ENCODE results near the gene GPR17.

The GPR17 gene

DNA sequence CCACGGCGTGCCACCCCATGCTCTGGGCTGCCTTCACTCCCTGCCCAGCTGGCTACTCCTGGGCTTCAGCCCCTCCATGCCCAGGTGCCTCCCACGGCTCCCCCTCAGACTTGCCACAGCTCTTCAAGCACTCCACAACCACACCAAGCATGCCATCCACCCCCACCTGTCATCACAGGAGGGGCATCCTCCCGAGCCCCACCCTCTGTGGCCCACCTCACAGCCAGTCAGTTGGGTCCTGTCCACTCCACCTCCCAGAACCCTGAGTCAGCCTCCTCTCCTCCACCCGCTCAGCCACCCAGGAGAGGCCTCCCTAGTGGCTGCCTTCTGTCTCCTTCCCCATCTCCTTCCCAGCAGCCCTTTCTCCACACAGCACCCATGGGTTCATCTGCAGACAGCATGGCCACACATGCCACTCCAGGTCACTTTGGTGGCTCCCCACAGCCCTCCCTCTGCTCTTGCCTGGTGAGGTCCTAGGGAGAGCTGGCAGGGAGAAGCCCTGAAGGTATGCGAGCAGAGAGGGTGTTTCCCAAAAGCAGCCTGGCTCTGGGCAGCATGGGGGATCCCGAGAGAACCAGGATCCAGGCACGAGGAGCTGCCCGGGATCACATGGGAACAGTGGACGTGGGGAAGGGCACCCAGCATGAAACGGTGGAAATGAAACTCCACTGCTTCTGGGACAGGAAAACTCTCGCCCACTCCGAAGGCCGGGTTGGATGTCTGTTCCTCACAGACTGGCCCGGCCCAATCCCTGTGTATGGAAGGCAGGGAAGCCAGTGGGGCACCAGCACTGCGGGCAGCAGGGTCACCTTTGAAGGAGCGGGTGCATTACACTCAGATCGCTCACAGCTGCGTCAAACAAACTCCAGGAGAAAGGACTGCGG is 26.6 kb downstream of the GPR17 start:
- TF ChIP-seq, protein P1, sequence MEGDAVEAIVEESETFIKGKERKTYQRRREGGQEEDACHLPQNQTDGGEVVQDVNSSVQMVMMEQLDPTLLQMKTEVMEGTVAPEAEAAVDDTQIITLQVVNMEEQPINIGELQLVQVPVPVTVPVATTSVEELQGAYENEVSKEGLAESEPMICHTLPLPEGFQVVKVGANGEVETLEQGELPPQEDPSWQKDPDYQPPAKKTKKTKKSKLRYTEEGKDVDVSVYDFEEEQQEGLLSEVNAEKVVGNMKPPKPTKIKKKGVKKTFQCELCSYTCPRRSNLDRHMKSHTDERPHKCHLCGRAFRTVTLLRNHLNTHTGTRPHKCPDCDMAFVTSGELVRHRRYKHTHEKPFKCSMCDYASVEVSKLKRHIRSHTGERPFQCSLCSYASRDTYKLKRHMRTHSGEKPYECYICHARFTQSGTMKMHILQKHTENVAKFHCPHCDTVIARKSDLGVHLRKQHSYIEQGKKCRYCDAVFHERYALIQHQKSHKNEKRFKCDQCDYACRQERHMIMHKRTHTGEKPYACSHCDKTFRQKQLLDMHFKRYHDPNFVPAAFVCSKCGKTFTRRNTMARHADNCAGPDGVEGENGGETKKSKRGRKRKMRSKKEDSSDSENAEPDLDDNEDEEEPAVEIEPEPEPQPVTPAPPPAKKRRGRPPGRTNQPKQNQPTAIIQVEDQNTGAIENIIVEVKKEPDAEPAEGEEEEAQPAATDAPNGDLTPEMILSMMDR (IDR thresholded peaks at IDR 0.05): no peak

DNA sequence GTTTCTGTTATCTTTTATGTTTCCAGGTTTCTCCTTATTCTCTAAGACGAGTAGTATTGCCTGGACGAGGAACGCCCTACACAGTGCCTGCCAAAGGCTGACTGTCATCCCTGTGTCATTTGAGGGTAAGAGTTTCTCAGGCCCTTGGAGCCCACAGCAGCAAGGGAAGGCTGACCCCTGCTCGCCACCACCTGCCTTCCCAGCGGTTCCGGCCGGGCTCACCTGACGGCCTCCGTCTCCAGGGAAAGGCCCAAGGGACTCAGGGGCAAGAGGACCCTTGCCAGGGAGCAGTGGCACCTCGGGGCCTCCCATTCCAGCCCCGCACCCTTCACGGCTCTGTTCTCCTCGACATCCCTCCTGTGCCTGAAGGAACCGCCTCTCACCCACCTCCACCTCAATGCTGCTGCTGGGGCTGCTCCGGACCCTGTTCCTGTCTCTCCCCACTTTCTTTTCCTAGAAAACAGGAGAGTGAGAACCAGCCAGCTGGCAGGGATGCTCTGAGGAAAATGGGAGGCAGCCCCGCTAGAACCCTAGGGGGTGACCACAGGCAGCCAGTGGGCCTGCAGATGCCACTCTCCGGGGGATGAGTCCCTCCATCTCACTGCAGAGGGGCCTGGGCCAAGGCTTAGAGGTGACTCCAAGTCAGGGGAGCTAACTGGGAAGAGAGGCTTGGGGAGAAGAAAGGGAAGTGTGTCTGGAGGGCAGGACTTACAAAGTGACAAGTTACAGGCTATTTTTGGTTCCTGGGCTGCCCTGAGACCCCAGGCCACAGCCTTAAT is 27.5 kb downstream of the GPR17 start:
- TF ChIP-seq, protein P1 (IDR thresholded peaks at IDR 0.05): no peak

DNA sequence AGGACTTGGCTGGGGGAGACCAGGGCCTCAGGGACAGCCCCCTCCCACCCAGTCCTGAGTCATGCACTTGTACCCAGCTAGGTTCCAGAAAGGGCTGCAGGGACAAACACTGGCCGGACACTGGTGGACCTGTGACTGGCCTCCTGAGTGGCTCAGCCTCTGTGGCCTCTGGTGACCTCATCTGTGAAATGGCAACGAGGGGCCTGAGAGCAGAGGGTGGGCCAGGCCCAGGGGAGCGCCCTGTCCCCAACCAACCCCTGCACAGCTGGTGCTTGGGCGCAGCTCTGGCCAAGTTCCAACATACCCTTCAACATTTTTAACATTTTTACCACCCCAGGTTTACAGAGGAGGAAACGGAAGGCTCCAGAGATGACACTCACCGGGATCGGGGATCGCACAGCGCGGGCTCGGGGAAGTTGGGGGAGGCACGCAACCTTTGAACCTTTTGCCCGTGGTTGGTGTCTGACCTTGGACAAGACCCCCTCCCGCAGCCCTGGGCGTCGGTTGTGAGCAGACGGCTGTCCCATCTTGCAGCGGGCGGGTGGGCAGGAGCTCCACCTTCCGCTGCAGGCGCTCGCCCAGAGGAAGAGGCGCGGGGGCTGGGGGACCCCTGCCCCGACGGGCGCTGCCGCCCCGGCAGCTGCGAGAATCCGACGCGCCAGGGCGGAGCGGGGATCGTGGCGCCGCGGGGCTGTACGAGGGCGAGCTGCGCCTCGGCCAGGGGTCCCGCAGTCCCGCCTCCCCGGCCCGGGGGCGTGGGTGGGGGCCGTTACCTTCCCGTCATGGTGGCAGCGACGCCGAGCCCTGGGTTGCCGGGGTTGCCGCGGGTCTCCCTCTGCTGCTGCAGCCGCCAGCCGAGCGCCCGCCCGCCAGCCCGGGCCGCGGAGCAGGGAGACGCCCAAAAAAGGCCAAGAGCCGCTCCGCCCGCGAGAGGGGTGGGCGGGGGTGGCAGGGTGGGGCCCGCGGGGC is 28.6 kb downstream of the GPR17 start:
- TF ChIP-seq, protein P1 (IDR thresholded peaks at IDR 0.05): no peak

DNA sequence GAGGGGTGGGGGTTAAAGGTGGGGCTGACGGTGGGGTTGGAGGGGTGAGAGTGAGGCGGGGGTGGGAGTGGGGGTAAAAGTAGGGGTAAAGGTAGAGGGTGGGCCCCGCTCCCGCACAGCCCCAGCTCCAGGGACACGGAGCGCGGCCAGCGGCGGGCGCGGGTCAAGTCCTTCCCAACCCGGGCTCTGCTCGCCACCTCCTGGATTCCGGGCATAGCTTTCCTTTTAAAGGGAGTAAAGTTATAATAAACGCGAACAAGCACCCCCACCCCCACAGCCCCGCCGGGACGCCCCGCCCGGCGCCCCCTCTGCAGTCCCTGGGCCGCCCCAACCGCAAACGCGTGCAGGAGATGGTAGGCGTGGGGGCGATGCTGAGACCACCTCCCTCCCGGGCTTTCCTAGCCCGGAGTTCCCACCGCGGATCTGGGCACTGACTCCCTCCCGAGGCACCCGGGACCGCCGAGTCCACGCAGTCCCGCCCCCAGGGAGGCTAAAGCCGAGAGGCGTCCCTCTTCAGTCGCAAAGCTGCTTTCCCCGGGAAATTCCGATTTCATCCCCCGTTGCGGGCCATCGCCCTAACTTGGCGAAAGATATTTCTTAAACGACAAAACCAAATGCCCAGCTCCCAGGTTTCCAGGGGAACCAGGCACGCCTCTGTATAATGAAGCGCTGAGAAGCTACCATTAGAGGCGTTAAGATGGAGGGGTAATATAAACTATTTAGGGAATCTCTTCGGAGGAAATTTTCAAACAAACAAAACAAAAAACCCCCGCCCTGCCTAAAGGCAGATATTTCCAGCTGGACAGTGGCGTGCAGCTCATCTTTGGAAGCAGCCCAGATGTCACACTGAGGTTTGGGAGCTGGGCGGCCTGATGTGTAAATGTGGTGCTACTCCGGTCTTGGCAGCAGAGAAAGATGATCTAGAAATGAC is 29.6 kb downstream of the GPR17 start, which contains the start of gene LIMS2:
TSS of gene LIMS2 (minus strand) at position 200 of the 931 bp plus-strand sequence. CDS start 506 bp downstream, outside the sequence.
- TF ChIP-seq, protein P1 (IDR thresholded peaks at IDR 0.05): no peak

DNA sequence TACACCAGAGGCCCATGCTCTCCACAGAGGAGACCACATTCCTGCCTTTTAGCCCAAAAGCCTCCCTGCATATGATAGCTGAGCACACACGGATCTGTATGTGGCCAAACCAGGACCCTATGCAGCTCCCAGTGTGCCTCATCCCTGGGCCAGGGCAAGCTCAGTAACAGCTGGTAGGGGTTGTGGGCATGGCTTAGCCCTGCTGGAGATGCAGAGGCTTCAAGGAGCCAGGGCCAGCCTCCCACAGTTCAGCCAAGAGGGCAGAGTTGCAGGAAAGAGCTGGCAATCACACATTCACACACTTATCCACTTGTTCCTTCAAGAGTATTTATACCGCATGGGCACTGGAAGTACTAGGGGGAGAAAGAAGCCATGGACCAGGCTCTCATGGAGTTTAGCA is 31.0 kb downstream of the GPR17 start:
- TF ChIP-seq, protein P1 (IDR thresholded peaks at IDR 0.05): no peak

DNA sequence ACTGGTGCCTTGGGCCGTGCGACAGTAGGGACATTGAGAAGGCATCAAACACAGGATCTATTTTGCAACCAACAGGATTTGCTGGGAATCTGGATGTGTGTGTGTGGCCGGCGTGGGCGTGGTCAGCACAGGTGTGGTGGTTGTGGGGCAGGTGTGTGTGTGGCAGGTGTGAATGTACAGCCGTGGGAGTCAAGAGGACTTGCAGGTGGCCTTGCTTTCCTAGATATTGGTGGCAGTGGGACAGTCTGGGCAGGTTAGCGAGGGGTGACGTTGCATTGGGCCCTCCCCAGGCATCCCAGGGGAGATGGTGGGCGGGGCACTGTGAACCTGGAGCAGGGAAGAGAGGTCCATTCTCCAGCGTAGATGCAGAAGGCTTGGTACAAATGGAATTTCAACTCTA is 32.6 kb downstream of the GPR17 start:
- TF ChIP-seq, protein P1 (IDR thresholded peaks at IDR 0.05): no peak

Data from LNCAP (cell line).